Gastrocnemius medialis (tissue), 4 donors: ENCODE data around the gene RAB44.

Experiments used
- POLR2A ChIP-seq, 2 donors: fragments of 450-650 bp; IDR thresholded peaks; one replicate each; pipeline ENCODE4 v1.6.1; 2017; ENCODE audit warnings: antibody characterized with exemption in 2 of 2, mild to moderate bottlenecking in 2 of 2, moderate library complexity in 2 of 2
- TF ChIP-seq, protein P1 (sequence below), 5 experiments: fragments of 450-650 bp in 3 of 5; fragments of 200-600 bp in 2 of 5; sonication (generic) in 2 of 5; IDR thresholded peaks in 4 of 5; conservative IDR thresholded peaks in 1 of 5; 1 replicate in 4 of 5; 2 replicates in 1 of 5; pipeline ENCODE4 v1.5.1; 2016 to 2019; ENCODE audit warnings: antibody characterized with exemption in 5 of 5, mild to moderate bottlenecking in 3 of 5, moderate library complexity in 3 of 5

DNA sequence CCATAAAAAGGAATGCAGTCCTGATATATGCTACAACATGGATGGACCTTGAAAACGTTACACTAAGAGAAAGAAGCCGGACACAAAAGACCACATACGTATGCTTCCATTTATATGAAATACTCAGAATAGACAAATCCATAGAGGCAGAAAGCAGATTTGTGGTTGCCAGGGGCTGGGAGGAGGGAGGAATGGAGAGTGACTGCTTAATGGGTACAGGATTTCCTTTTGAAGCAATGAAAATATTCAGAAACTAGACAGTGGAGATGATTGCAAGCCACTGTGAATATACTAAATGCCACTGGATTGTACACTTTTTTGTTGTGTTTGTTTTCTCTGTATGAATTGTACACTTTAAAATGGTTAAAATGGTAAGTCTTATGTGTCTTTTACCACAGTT is 48.5 kb upstream of the RAB44 start:
- TF ChIP-seq, protein P1, sequence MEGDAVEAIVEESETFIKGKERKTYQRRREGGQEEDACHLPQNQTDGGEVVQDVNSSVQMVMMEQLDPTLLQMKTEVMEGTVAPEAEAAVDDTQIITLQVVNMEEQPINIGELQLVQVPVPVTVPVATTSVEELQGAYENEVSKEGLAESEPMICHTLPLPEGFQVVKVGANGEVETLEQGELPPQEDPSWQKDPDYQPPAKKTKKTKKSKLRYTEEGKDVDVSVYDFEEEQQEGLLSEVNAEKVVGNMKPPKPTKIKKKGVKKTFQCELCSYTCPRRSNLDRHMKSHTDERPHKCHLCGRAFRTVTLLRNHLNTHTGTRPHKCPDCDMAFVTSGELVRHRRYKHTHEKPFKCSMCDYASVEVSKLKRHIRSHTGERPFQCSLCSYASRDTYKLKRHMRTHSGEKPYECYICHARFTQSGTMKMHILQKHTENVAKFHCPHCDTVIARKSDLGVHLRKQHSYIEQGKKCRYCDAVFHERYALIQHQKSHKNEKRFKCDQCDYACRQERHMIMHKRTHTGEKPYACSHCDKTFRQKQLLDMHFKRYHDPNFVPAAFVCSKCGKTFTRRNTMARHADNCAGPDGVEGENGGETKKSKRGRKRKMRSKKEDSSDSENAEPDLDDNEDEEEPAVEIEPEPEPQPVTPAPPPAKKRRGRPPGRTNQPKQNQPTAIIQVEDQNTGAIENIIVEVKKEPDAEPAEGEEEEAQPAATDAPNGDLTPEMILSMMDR (IDR thresholded peaks at IDR 0.05 in 4 of 5, conservative IDR thresholded peaks at IDR 0.05 in 1 of 5), result no peak
- no peak for TF ChIP-seq POLR2A (IDR thresholded peaks at IDR 0.05)
